A673 (cell line): ENCODE results near the gene CEP131. TPM values are rescaled to one million over a fixed set of nuclear protein-coding genes. Genes with fewer than 3 reads are reported as not detected.

Source experiments
- BruUV-seq: library from RNA; stranded (reverse); fragments of 400-500 nt; replicated peaks from 2 replicates; lab custom pipeline; 2021; lab: Mats Ljungman, UMichigan
- CTCF ChIA-PET: fragments of 300-600 bp; sonication (Branson Sonifier 250); formaldehyde crosslinking; loops from one replicate; lab custom pipeline; 2022; ENCODE audit warnings: antibody characterized with exemption; lab: Charles Lee
- POLR2A ChIA-PET: fragments of 300-600 bp; sonication (Branson Sonifier 250); formaldehyde crosslinking; loops from one replicate; lab custom pipeline; 2022; ENCODE audit warnings: antibody characterized with exemption; ENCODE audit not compliant: low non-redundant PET; lab: Charles Lee
- DNase-seq: peaks from one replicate; pipeline ENCODE4 v3.0.0-alpha.2; 2015; ENCODE audit warnings: low spot score
- H3K27ac ChIP-seq: fragments of 200-600 bp; sonication (generic); 2 replicates; pipeline ENCODE4 v1.5.1; 2016; ENCODE audit warnings: mixed run types, low read depth, mild to moderate bottlenecking, mixed read lengths, antibody characterized with exemption, low read length; ENCODE audit not compliant: poor library complexity, severe bottlenecking
- H3K27me3 ChIP-seq: fragments of 200-600 bp; sonication (generic); replicated peaks from 2 replicates; pipeline ENCODE4 v1.6.1; 2017; ENCODE audit warnings: mixed run types, low read depth, mild to moderate bottlenecking, mixed read lengths, antibody characterized with exemption, low read length; ENCODE audit not compliant: insufficient read depth, poor library complexity
- H3K36me3 ChIP-seq: fragments of 200-600 bp; sonication (generic); 2 replicates; pipeline ENCODE4 v1.6.1; 2016; ENCODE audit warnings: mixed run types, mild to moderate bottlenecking, mixed read lengths, antibody characterized with exemption, low read length; ENCODE audit not compliant: insufficient read depth, poor library complexity, severe bottlenecking
- H3K4me1 ChIP-seq: fragments of 200-600 bp; sonication (generic); 2 replicates; pipeline ENCODE4 v1.6.1; 2017; ENCODE audit warnings: mixed run types, mild to moderate bottlenecking, mixed read lengths, antibody characterized with exemption, low read length; ENCODE audit not compliant: insufficient read depth, poor library complexity, severe bottlenecking
- H3K4me3 ChIP-seq: fragments of 200-600 bp; sonication (generic); 2 replicates; pipeline ENCODE4 v1.5.1; 2016; ENCODE audit warnings: low read depth, mixed run types, mild to moderate bottlenecking, mixed read lengths, low read length; ENCODE audit not compliant: poor library complexity, severe bottlenecking
- H3K9me3 ChIP-seq: fragments of 200-600 bp; sonication (generic); 2 replicates; pipeline ENCODE4 v1.6.1; 2016; ENCODE audit warnings: mixed run types, low read depth, mild to moderate bottlenecking, mixed read lengths, antibody characterized with exemption, low read length; ENCODE audit not compliant: poor library complexity, severe bottlenecking
- CTCF ChIP-seq: fragments of 300-800, 200-600 bp; sonication (generic); conservative IDR thresholded peaks from 2 replicates; pipeline ENCODE4 v1.5.1; 2017; ENCODE audit warnings: low read depth, mild to moderate bottlenecking, antibody characterized with exemption, low read length, moderate library complexity, mixed read lengths
- EZH2 ChIP-seq: fragments of 200-600 bp; sonication (generic); IDR thresholded peaks from 2 replicates; pipeline ENCODE4 v1.6.1; 2017; ENCODE audit warnings: borderline replicate concordance, low read depth, mild to moderate bottlenecking, mixed read lengths, antibody characterized with exemption, low read length; ENCODE audit not compliant: poor library complexity, severe bottlenecking
- intact Hi-C: fragments of 100-400 bp; cut with micrococcal nuclease; formaldehyde crosslinking; loops from one replicate; pipeline ENCODE4 v1.10.0; 2022; ENCODE audit not compliant: unreplicated experiment
- total RNA-seq: library from RNA; stranded (reverse); gene quantifications from 2 replicates; pipeline ENCODE4 v1.2.3, GENCODE V29; 2021

Gene CEP131
- total RNA-seq, 1 experiment from 2014 or later: 27.1 TPM

DNA sequence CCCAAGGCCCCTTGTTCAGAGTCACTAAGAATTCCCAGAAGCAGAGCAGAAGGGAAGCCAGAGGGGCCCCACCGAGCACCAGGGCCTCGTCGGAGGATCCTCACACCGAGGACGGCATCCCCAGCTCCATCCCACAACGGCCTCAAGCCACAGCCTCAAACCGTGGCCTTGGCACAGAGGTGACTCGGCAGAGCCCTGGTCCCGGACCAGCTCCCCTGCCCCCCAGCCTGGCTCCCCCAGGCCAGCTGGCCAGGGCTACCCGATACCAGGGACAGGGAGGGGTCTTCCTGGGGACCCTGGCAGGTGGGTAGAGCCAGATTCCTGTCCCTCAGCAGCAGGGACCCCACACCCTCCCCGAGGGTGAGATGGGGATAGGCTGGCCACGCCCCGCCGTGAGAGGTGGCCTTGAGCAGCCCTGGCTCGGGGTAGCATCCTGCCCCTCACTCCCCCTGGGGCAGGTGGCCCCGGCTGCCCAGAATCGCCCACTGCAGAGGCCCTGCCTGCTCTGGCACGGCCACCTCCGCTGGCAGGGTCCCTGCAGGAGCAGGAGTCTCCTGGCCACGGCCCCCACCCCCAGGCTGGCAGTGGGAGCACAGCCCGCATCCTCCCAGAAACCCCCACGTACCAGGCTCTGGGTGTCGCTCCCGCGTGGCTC lies 63.0 kb downstream of the CEP131 start:
- Histone ChIP-seq H3K9me3 (no peaks in the 10 kb centered on the region), H3K27ac (no peak overlapping the region), H3K36me3 (no peaks in the 10 kb centered on the region), H3K4me1 (peaks cover 5% of the 10 kb centered on the region), H3K4me3 (no peak overlapping the region), H3K27me3 (no peaks in the 10 kb centered on the region)
- CTCF ChIA-PET: no interaction called here
- intact Hi-C loops: no loop called here
- no peak for DNase-seq
- no TSS peak for BruUV-seq
- POLR2A ChIA-PET: no interaction called here
- no peak for TF ChIP-seq EZH2
- no peak for TF ChIP-seq CTCF

GRCh38 chr17:81158688-81159590 lies 63.8 kb downstream of the CEP131 start:
- CTCF ChIA-PET: no interaction called here
- no peaks in the 10 kb centered on the region for H3K36me3 ChIP-seq
- no peaks in the 10 kb centered on the region for H3K27me3 ChIP-seq
- no TSS peak for BruUV-seq
- TF ChIP-seq EZH2 (no peak), CTCF (no peak)
- no peak overlapping the region for H3K4me3 ChIP-seq
- POLR2A ChIA-PET: no interaction called here
- intact Hi-C loops: no loop called here
- no peak for DNase-seq
- no peaks in the 10 kb centered on the region for H3K9me3 ChIP-seq
- no peak overlapping the region for H3K27ac ChIP-seq
- H3K4me1 ChIP-seq: peaks cover 3% of the 10 kb centered on the region

GRCh38 chr17:81157848-81158687 lies 64.7 kb downstream of the CEP131 start:
- H3K27me3 ChIP-seq: no peaks in the 10 kb centered on the region
- H3K36me3 ChIP-seq: no peaks in the 10 kb centered on the region
- ChIA-PET CTCF (no interaction called here), POLR2A (no interaction called here)
- intact Hi-C loops: no loop called here
- no peaks in the 10 kb centered on the region for H3K9me3 ChIP-seq
- H3K4me3 ChIP-seq: no peak overlapping the region
- TF ChIP-seq CTCF: no peak
- TF ChIP-seq EZH2: no peak
- H3K27ac ChIP-seq: no peak overlapping the region
- no peak for DNase-seq
- no TSS peak for BruUV-seq
- peaks cover 11% of the 10 kb centered on the region for H3K4me1 ChIP-seq
